ENCODE data around the gene COL28A1. TPM values are rescaled to one million over a fixed set of nuclear protein-coding genes. Genes with fewer than 3 reads are reported as not detected.

The COL28A1 gene
- polyA plus RNA-seq, 1 donor: 4.0 TPM

DNA sequence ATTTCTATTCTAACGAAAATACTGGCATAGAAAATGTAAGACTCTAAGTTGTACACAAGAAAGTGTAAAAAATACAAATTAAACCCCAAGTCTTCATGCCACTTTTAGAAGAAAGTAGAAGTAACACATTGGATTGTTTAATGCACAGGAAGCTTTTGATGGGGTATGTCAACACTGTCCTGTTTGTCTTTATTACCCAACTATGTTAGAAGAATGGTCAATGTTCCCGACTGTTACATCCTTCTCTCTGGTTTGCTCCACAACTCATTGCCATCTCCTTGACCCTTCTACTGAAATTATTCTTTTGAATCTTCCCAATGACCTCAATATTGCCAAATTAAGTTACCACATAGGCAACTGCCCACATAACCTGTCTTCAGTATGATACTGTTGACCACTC, 35.8 kb downstream of the COL28A1 start:
- Histone ChIP-seq H3K4me3 (ENCODE audit: low read length) (no peak overlapping the region), H3K36me3 (ENCODE audit: control insufficient read depth, insufficient read depth, low read length) (no peaks in the 10 kb centered on the region), H3K9me3 (ENCODE audit: control insufficient read depth, low read depth, low read length) (no peaks in the 10 kb centered on the region), H3K4me1 (ENCODE audit: control insufficient read depth, insufficient read depth, low read length) (no peaks in the 10 kb centered on the region), H3K27me3 (ENCODE audit: control insufficient read depth, insufficient read depth, low read length) (no peaks in the 10 kb centered on the region), H3K27ac (ENCODE audit: low read length) (no peak overlapping the region)
- no peak for DNase-seq
- WGBS (ENCODE audit: insufficient coverage, low lambda C conversion rate): 93% methylated on average over 2 of the region's 2 CpGs

DNA sequence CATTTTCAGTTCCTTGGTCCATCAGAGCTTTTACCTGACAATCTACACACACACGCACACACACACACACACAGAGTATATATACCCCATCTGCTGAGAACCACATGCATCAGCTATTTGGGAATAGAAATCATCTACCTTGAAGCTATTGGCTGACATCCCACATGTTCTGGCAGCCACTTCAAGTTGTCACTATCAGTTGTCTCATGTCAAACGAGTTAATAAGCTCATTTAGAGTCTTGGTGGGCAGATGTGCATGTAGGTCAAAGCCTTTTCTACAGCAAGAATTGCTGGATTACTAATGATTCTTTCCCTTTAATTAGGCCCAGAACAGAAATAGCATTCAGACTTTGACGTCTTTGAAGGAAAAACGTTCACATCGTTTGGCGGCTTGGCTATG, 36.8 kb downstream of the COL28A1 start:
- Histone ChIP-seq H3K4me3 (ENCODE audit: low read length) (no peak overlapping the region), H3K36me3 (ENCODE audit: control insufficient read depth, insufficient read depth, low read length) (no peaks in the 10 kb centered on the region), H3K9me3 (ENCODE audit: control insufficient read depth, low read depth, low read length) (no peaks in the 10 kb centered on the region), H3K27ac (ENCODE audit: low read length) (no peak overlapping the region), H3K4me1 (ENCODE audit: control insufficient read depth, insufficient read depth, low read length) (no peaks in the 10 kb centered on the region), H3K27me3 (ENCODE audit: control insufficient read depth, insufficient read depth, low read length) (no peaks in the 10 kb centered on the region)
- no peak for DNase-seq
- WGBS (ENCODE audit: insufficient coverage, low lambda C conversion rate): no CpG with 5 or more reads among the region's 6 CpGs

DNA sequence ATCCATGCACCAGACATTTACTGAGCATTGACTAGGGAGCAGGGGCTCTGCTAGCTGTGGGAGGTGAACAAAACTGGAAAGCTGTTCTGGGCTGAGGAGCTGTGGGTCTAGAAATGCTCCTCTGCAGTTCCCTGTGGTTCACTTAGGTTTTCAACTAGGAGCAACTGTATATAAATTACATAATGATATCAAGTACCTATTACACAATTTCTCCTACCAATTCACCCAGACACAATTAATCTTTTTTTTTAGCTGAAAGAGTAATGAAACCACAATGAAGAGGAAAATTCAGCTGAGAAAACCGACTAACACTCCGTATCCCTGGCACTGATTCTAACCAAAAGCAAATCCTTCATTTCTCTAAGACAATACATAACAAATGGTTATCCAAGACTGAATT, 39.4 kb downstream of the COL28A1 start:
- no peak overlapping the region for H3K4me3 ChIP-seq (ENCODE audit: low read length)
- no peak overlapping the region for H3K27ac ChIP-seq (ENCODE audit: low read length)
- peaks cover 6% of the 10 kb centered on the region for H3K4me1 ChIP-seq (ENCODE audit: control insufficient read depth, insufficient read depth, low read length)
- H3K9me3 ChIP-seq (ENCODE audit: control insufficient read depth, low read depth, low read length): no peaks in the 10 kb centered on the region
- no peaks in the 10 kb centered on the region for H3K36me3 ChIP-seq (ENCODE audit: control insufficient read depth, insufficient read depth, low read length)
- WGBS (ENCODE audit: insufficient coverage, low lambda C conversion rate): 100% methylated on average over 2 of the region's 2 CpGs
- DNase-seq: no peak
- H3K27me3 ChIP-seq (ENCODE audit: control insufficient read depth, insufficient read depth, low read length): no peaks in the 10 kb centered on the region

DNA sequence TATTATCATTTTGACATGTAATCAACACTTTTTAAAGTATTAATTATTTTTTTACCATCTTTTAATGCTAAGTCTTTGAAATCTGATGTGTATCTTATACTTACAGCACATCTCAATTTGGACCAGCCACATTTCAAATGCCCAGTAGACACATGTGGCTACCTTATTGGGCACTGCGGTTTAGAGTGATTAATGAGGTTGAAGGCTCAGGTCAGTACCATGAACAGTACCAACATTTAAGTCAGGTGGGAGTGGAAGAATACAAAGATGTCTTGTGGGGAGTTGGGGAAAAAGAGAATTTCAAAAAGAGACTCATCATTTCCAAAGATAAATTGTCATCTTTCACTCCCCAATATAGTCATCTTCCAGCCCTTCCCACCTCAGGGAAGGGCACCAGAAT, 40.5 kb downstream of the COL28A1 start:
- Histone ChIP-seq H3K36me3 (ENCODE audit: control insufficient read depth, insufficient read depth, low read length) (no peaks in the 10 kb centered on the region), H3K27me3 (ENCODE audit: control insufficient read depth, insufficient read depth, low read length) (no peaks in the 10 kb centered on the region), H3K4me1 (ENCODE audit: control insufficient read depth, insufficient read depth, low read length) (peaks cover 6% of the 10 kb centered on the region), H3K27ac (ENCODE audit: low read length) (no peak overlapping the region), H3K4me3 (ENCODE audit: low read length) (no peak overlapping the region), H3K9me3 (ENCODE audit: control insufficient read depth, low read depth, low read length) (no peaks in the 10 kb centered on the region)
- 0% methylated on average over 1 of the region's 1 CpG for WGBS (ENCODE audit: insufficient coverage, low lambda C conversion rate)
- no peak for DNase-seq

DNA sequence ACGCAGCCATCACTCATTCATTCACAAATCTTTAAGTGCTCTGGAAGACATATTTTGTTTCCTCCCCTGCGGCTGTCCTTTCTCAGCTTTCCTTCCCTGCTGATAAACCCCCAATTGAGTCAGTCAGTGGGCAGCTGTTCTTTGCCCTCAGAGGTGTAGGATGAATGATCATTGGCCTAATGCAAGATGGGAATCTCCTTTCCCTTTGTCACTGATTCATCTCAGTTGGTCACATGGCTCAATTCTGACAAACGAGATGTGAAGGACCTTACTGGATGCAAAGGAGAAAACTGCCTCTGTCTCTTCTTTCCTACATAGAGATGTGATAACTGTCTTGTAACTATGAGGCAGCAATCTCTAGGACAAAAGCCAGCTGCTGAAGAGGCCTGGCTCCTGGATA, 44.6 kb downstream of the COL28A1 start:
- Histone ChIP-seq H3K27ac (ENCODE audit: low read length) (no peak overlapping the region), H3K36me3 (ENCODE audit: control insufficient read depth, insufficient read depth, low read length) (no peaks in the 10 kb centered on the region), H3K27me3 (ENCODE audit: control insufficient read depth, insufficient read depth, low read length) (no peaks in the 10 kb centered on the region), H3K9me3 (ENCODE audit: control insufficient read depth, low read depth, low read length) (peaks cover 3% of the 10 kb centered on the region), H3K4me1 (ENCODE audit: control insufficient read depth, insufficient read depth, low read length) (peaks cover 6% of the 10 kb centered on the region), H3K4me3 (ENCODE audit: low read length) (no peak overlapping the region)
- DNase-seq: no peak
- WGBS (ENCODE audit: insufficient coverage, low lambda C conversion rate): 40% methylated on average over 1 of the region's 3 CpGs

DNA sequence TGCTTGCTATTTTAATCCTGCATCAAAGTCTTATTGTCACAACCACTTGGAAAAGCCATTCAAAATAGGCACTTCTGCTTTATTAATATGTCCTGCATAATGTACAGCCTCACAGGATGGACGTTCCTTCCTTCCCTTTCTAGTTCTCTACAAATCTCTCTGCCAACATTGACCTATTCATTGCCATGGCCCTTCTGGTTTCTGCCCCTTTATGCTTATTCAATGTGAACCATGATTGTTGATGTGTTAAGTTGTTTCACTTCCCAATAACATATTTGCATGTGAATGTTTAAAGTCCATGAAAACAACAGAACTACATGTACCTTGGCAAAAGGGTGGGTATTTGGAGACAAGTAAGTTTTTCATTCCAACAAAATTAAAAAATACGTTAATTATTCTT, 45.7 kb downstream of the COL28A1 start:
- Histone ChIP-seq H3K27ac (ENCODE audit: low read length) (no peak overlapping the region), H3K4me1 (ENCODE audit: control insufficient read depth, insufficient read depth, low read length) (peaks cover 6% of the 10 kb centered on the region), H3K27me3 (ENCODE audit: control insufficient read depth, insufficient read depth, low read length) (no peaks in the 10 kb centered on the region), H3K4me3 (ENCODE audit: low read length) (no peak overlapping the region), H3K36me3 (ENCODE audit: control insufficient read depth, insufficient read depth, low read length) (no peaks in the 10 kb centered on the region), H3K9me3 (ENCODE audit: control insufficient read depth, low read depth, low read length) (peaks cover 3% of the 10 kb centered on the region)
- WGBS (ENCODE audit: insufficient coverage, low lambda C conversion rate): 100% methylated on average over 1 of the region's 2 CpGs
- DNase-seq: no peak

DNA sequence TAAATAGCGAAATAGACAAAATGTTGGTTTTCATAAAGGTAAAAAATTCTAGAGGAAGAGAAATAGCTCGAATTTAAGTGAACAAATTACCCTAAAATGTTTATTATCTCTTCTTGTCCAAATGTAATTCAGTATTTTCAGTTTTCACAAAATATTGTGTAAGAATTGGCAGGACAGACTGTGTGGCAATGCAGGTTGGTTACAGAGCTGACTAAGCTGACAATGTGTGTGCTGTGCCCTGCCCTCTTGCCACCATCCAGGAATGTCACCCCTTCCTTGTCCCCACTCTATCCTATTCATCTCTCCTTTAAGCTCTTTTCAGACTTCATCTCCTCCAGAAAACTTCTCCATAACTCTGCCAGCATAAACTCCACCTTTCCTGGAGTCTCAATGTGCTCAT, 46.1 kb downstream of the COL28A1 start:
- H3K27ac ChIP-seq (ENCODE audit: low read length): no peak overlapping the region
- 94% methylated on average over 2 of the region's 2 CpGs for WGBS (ENCODE audit: insufficient coverage, low lambda C conversion rate)

DNA sequence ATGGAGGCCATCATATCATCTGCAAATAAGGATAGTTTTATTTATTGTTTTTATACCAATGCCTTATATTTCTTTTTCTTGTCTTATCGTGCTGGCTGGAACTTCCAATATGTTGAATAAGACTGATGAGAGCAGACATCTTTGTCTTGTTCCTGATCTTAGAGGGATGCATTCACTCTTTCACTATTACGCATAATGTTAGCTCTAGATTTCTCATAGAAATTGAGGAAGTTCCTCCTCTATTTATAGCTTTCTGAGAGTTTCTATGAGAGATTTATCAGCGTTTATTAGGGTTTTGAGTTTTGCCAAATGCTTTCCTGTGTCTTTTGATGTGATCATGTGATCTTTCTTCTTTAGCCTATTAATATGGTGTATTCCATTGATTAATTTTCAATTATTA, 49.3 kb downstream of the COL28A1 start:
- no peak overlapping the region for H3K27ac ChIP-seq (ENCODE audit: low read length)
- no peaks in the 10 kb centered on the region for H3K27me3 ChIP-seq (ENCODE audit: control insufficient read depth, insufficient read depth, low read length)
- no peak for DNase-seq
- H3K36me3 ChIP-seq (ENCODE audit: control insufficient read depth, insufficient read depth, low read length): no peaks in the 10 kb centered on the region
- WGBS (ENCODE audit: insufficient coverage, low lambda C conversion rate): 100% methylated on average over 1 of the region's 3 CpGs
- peaks cover 3% of the 10 kb centered on the region for H3K9me3 ChIP-seq (ENCODE audit: control insufficient read depth, low read depth, low read length)
- H3K4me1 ChIP-seq (ENCODE audit: control insufficient read depth, insufficient read depth, low read length): no peaks in the 10 kb centered on the region
- H3K4me3 ChIP-seq (ENCODE audit: low read length): no peak overlapping the region

More for the DNA sequence above, 46.1 kb downstream of the COL28A1 start:
- Histone ChIP-seq H3K36me3 (ENCODE audit: control insufficient read depth, insufficient read depth, low read length) (no peaks in the 10 kb centered on the region), H3K4me1 (ENCODE audit: control insufficient read depth, insufficient read depth, low read length) (peaks cover 6% of the 10 kb centered on the region), H3K27me3 (ENCODE audit: control insufficient read depth, insufficient read depth, low read length) (no peaks in the 10 kb centered on the region), H3K4me3 (ENCODE audit: low read length) (no peak overlapping the region), H3K9me3 (ENCODE audit: control insufficient read depth, low read depth, low read length) (peaks cover 3% of the 10 kb centered on the region)
- DNase-seq: no peak

DNA sequence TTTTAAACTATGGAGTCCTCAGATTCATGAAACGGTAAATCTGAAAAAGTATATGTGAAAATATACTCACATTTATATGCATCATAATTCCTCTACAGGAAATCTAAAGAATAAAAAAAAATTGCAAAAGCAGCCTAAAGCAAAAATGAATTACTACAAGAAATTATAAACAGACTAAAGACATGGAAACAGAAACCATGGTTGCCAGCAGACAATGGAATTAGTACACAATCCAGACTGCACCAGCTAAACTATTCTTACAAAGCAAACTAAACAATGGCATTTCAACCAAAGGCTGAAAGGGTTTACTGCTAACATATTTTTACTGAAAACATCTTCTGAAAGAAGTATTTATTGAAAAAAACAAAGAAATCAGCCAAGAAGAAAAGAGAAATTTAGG, 51.6 kb downstream of the COL28A1 start:
- H3K36me3 ChIP-seq (ENCODE audit: control insufficient read depth, insufficient read depth, low read length): no peaks in the 10 kb centered on the region
- DNase-seq: no peak
- H3K4me1 ChIP-seq (ENCODE audit: control insufficient read depth, insufficient read depth, low read length): no peaks in the 10 kb centered on the region
- H3K27me3 ChIP-seq (ENCODE audit: control insufficient read depth, insufficient read depth, low read length): no peaks in the 10 kb centered on the region
- H3K4me3 ChIP-seq (ENCODE audit: low read length): no peak overlapping the region
- H3K9me3 ChIP-seq (ENCODE audit: control insufficient read depth, low read depth, low read length): peaks cover 3% of the 10 kb centered on the region
- WGBS (ENCODE audit: insufficient coverage, low lambda C conversion rate): no CpG with 5 or more reads among the region's 1 CpG
- no peak overlapping the region for H3K27ac ChIP-seq (ENCODE audit: low read length)

DNA sequence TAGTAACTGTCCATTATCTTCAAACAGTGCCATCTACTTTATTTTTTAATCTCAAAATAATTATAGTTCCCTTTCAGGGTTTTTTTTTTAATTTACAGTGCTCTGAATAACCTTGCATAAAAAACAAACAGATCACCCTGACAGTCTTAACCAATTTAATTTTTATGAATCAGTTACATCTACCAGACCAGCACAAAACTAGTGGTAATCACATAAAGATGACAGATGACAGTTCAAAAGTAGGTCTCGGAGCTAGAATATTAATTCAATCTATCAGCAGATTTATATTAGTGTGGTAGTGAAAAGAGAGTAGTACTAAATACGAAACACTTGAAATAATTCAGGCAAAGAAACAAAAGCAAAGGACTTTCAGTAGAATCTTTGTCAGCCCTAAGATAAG, 53.9 kb downstream of the COL28A1 start:
- H3K36me3 ChIP-seq (ENCODE audit: control insufficient read depth, insufficient read depth, low read length): no peaks in the 10 kb centered on the region
- no peaks in the 10 kb centered on the region for H3K4me1 ChIP-seq (ENCODE audit: control insufficient read depth, insufficient read depth, low read length)
- H3K9me3 ChIP-seq (ENCODE audit: control insufficient read depth, low read depth, low read length): peaks cover 6% of the 10 kb centered on the region
- no peaks in the 10 kb centered on the region for H3K27me3 ChIP-seq (ENCODE audit: control insufficient read depth, insufficient read depth, low read length)
- WGBS (ENCODE audit: insufficient coverage, low lambda C conversion rate): 88% methylated on average over 2 of the region's 2 CpGs
- DNase-seq: no peak
- H3K27ac ChIP-seq (ENCODE audit: low read length): no peak overlapping the region
- no peak overlapping the region for H3K4me3 ChIP-seq (ENCODE audit: low read length)

DNA sequence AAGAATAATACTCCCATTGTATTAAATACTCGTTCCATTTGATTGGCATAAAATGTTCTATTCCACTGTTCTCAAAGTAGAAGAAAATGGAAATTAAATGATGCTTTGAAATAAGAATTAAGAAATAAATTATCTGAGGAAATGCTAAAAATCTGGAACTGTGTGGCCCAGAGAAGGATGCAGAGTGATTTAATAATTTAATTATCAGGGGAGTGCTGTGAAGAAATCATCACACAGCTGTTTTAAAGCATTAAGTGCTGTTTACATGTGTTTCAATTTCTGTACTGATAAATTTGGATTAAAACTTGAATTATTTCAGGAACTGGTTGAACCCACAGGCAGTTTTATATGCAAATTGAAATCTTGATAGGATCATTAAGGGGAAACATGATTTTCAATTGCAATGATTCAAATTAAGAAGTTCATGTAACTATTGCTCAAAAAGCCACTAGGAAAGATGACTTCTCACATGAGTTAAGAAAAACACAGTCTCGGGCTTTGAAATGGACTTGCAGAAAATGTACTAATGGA, 56.3 kb downstream of the COL28A1 start:
- Histone ChIP-seq H3K4me1 (ENCODE audit: control insufficient read depth, insufficient read depth, low read length) (no peaks in the 10 kb centered on the region), H3K27me3 (ENCODE audit: control insufficient read depth, insufficient read depth, low read length) (no peaks in the 10 kb centered on the region), H3K27ac (ENCODE audit: low read length) (no peak overlapping the region), H3K36me3 (ENCODE audit: control insufficient read depth, insufficient read depth, low read length) (no peaks in the 10 kb centered on the region), H3K9me3 (ENCODE audit: control insufficient read depth, low read depth, low read length) (peaks cover 6% of the 10 kb centered on the region), H3K4me3 (ENCODE audit: low read length) (no peak overlapping the region)
- WGBS (ENCODE audit: insufficient coverage, low lambda C conversion rate): 88% methylated on average over 1 of the region's 2 CpGs
- DNase-seq: no peak

Measured in large intestine (tissue), 3 donors.